ENCODE results near the gene L3MBTL4.

DNA sequence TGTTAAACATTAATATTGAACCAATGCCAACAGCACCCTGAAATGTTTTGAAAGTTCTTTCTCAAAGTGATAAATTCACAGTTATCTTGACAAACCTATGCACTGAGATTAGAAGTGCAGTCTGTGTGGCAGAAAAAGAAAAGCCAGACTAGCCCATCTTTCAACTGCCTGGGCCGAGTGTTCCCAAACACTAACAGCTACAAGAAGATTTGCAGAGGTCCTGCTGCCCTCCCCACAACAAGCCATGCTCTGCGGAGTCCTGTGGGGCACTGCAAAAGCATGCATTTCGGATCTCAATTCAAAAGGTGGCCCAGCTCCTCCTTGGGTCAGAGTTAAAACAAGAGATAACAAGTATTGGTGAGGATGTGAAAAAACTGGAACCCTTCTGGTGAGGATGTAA, 311.0 kb downstream of the L3MBTL4 start:
- TF ChIP-seq CBX8 (IDR thresholded peaks at IDR 0.05; ENCODE audit: borderline replicate concordance, extremely low read depth, low read depth, low read length, poor library complexity, severe bottlenecking): no peak
- no peak for TF ChIP-seq RAD21 (CRISPR knock-in tag; conservative IDR thresholded peaks at IDR 0.05 in 1 of 2, IDR thresholded peaks at IDR 0.05 in 1 of 2)
- no peak for TF ChIP-seq TAF1 (IDR thresholded peaks at IDR 0.05; ENCODE audit: control insufficient read depth, extremely low read depth, insufficient read depth, low read length, severe bottlenecking)
- no peak for TF ChIP-seq ZSCAN29 (IDR thresholded peaks at IDR 0.05)

All from K562 (cell line).